GM18498 (cell line): ENCODE data around the gene MAPK7.

ENCODE experiments used
- ATAC-seq: cut with Tn5 transposase; IDR thresholded peaks from one replicate; pipeline ENCODE4 v1.9.1; 2021; ENCODE audit warnings: mild to moderate bottlenecking, moderate library complexity; ENCODE audit not compliant: unreplicated experiment

Gene MAPK7

GRCh38 chr17:19362277-19363113 is 15.8 kb upstream of the MAPK7 start, which contains the start of gene B9D1:
TSS of gene B9D1 (minus strand) at chr17:19362723. CDS start at chr17:19362569, 154 bp downstream.
- ATAC-seq: peak; percentile 81

GRCh38 chr17:19363114-19363438 is 15.2 kb upstream of the MAPK7 start:
- ATAC-seq: no peak

DNA sequence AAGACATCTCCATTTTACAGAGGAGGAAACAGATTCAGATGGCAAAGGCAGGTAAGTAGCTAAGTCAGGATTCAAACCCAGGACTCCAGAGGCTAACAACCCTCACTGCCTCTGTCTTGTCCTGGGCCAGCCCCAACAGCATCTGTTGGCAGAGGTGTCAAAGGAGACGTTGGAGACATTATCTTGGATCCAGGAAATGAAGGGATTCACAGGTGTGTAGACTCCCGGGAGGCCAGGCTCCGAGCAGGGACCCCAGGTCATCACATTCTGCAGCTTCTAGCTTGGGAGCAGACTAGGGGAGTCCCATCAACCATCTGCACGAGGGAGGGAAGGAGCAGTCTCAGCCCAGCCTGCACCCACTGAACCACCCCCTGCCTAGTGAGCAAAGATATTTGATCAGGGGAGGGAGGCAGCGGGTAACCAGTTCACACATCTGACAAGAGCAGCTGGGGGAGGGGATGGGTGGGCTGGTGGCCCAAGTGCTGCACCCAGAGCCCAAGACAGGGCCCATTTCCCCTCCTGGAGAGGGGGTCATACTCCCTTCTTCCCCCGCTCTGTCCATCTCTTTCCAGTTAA is 14.8 kb upstream of the MAPK7 start:
- no peak for ATAC-seq

- ATAC-seq: no peak
Observed at GRCh38 chr17:19364699-19365498, 13.4 kb upstream of the MAPK7 start.

DNA sequence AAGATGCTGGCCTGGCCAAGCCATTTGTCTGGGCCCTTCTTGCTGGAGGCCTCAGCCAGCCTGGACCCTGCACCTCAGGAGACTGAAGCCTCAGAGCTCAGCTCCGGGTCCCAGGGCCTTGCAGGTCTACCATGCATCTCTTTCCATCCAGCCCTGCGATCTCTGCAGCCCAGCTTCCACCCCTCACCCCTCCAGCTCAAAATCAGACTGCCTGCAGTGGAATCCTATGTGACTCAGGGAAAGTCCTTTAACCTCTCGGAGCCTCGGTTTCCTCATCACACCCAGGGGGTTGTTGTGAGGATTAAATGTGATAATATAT is 12.8 kb upstream of the MAPK7 start:
- no peak for ATAC-seq

DNA sequence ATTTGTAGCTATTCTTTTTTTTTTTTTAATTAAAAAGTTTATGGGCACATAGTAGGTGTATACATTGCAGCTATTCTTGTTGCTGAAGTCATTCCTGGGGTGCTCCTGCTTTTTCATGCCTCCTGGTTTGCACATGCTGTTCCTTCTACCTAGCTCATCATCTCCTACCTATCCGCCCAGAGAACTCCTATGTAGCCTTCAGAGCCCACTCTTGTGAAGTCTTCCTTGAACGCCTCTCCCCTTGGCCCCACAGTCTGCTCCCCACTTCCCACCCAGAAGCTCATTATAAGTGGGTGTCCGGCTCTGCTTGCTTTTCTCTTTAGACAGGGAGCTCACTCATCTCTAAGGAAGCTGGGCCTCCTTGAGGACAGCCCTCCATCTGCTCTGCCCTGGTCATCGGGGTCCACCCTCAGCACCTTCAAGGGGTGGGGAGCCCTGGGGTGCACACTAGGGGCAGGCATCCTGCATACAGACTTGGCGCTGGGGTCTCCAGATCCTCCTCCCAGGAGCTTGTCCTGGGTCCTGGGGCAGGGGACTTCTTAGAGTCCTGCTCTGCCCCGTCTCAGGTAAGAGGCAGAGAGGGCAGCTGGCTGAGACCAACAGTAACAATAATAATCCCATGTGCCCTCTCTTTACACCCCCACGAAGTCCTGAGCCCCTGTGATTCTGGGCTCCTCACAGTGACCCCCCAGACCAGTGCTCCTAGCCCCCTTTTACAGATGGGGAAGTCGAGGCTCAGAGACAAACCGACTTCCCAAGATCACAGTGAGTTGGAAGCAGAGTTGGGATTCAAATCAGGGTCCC is 12.3 kb upstream of the MAPK7 start:
- ATAC-seq: no peak

GRCh38 chr17:19366637-19366972 is 11.7 kb upstream of the MAPK7 start:
- no peak for ATAC-seq

DNA sequence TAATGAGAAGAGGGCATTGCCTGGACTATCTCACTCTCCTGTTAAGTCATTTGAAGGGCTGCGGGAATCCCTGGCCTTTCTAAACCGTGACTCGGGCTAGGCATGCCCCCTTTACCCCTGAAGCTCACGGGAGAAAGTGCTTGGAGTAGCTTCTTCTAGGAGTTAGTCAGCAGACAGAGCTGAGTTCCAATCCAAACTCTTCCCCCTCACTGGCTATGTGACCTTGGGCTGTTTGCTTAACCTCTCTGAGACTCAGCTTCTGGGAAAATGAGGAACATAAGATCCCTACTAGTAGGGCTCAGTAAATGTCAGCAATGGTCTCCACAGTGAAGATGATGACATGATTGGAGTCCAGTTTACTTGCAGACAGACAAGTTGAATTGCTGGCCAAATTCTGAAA is 10.1 kb upstream of the MAPK7 start:
- no peak for ATAC-seq

GRCh38 chr17:19369107-19369778 is 9.1 kb upstream of the MAPK7 start:
- ATAC-seq: no peak

- no peak for ATAC-seq
Observed at GRCh38 chr17:19369846-19370492, 8.3 kb upstream of the MAPK7 start.

GRCh38 chr17:19370493-19370960 is 7.8 kb upstream of the MAPK7 start:
- ATAC-seq: peak; percentile 57

- peak; percentile 9 for ATAC-seq
Observed at GRCh38 chr17:19371259-19372010, 6.9 kb upstream of the MAPK7 start.

DNA sequence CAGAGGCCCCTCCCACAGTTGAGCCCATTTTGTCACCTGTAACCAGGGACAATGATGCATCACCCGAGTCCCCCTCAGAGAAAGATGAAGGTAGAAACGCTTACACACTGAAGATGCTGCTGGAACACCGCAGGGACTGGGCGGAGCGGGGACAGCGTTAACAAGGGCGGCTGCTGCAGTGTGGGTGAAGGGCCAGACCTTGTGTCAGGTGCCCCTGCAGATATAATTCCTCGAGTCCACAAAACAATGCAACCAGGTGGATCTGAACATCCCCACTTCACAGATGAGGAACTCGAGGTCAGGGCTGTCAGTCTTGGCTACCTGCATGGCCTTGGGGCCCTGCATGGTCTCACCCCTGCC is 6.3 kb upstream of the MAPK7 start:
- ATAC-seq: no peak

GRCh38 chr17:19372439-19372838 is 5.9 kb upstream of the MAPK7 start:
- no peak for ATAC-seq

GRCh38 chr17:19372866-19373504 is 5.3 kb upstream of the MAPK7 start:
- no peak for ATAC-seq

DNA sequence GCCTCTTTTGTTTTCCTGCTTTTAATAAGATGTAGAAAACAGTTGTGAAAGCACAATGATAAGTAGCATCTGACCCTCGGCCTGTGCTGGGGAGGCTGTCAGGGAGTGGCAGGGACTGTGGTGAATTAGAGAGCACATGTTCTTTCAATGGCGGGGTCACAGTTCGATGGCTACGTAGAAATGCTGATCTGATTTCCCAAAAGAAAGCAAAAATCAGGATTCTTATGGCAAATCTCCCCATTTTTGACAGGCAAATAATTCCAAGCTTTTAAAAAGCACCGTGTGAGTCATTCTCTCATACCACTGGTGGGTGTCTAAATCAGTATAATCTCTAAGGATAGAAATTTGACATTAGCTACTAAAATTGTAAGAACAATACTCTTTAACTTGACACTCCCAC is 4.2 kb upstream of the MAPK7 start:
- ATAC-seq: no peak

DNA sequence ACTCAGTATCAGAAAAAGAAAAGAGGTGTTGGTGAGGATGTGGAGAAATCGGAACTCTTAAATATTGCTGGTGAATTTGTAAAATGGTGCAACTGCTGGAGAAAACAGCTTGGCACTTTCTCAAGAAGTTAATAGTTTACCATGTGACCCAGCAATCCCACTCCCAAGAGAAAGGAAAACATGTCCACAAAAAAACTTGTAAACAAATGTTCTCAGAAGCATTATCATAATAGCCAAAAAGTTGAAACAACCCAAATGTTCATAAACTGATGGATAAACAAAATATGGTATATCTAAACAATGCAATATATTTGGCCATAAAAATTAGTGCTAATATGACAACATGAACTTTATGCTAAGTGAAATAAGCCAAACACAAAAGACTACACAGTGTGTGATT is 2.6 kb upstream of the MAPK7 start:
- ATAC-seq: no peak

DNA sequence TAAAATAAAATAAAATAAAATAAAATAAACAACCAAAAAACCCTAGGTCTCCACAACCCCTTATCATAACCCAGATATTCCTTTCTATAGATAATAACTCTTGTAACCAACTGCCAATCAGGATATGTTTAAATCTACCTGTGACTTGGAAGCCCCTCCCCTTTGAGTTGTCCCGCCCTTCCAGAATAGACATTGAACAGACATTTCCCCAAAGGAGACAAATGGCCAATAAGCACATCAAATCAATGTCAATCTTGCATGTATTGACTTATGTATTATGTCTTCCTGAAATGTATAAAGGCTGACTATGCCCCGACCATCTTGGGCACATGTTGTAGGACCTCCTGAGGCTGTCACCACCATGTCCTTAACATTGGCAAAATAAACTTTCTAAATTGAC is 1.5 kb upstream of the MAPK7 start:
- no peak for ATAC-seq
